GM12874 (cell line): ENCODE data around the gene DDA1.

Source experiments
- CTCF ChIP-seq: IDR thresholded peaks from 2 replicates; pipeline ENCODE4 v1.5.1; 2011; ENCODE audit warnings: low read depth, mild to moderate bottlenecking, control low read depth, low read length, moderate library complexity; ENCODE audit not compliant: insufficient read depth

Gene DDA1

GRCh38 chr19:17320435-17320834 lies 11.1 kb downstream of the DDA1 start:
- no peak for TF ChIP-seq CTCF

- TF ChIP-seq CTCF, result no peak
These were observed 12.5 kb downstream of the DDA1 start for GRCh38 chr19:17321655-17322489.

DNA sequence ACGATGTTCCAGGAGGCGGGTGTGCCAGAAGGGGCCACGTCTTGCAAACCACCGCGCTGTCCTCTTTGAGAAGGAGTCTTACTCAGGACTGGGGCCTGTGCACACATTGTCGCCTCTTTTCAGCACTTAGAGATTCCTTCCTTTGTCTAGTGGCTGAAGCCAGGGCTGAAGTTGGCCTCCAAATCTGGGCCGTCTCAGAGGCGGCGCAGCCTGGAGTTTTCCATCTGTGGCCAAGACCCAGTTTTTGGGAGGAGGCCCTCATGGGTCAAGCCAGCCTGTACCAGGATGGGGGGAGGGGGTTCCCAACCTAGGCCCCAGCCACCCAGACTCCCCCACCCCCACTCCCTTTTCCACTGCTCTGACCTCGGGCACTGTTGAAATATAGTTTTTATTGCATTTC lies 13.5 kb downstream of the DDA1 start:
- no peak for TF ChIP-seq CTCF

GRCh38 chr19:17323300-17323963 lies 14.1 kb downstream of the DDA1 start:
- TF ChIP-seq CTCF, result no peak

- TF ChIP-seq CTCF, result no peak
These were observed 14.6 kb downstream of the DDA1 start for GRCh38 chr19:17323964-17324332.

DNA sequence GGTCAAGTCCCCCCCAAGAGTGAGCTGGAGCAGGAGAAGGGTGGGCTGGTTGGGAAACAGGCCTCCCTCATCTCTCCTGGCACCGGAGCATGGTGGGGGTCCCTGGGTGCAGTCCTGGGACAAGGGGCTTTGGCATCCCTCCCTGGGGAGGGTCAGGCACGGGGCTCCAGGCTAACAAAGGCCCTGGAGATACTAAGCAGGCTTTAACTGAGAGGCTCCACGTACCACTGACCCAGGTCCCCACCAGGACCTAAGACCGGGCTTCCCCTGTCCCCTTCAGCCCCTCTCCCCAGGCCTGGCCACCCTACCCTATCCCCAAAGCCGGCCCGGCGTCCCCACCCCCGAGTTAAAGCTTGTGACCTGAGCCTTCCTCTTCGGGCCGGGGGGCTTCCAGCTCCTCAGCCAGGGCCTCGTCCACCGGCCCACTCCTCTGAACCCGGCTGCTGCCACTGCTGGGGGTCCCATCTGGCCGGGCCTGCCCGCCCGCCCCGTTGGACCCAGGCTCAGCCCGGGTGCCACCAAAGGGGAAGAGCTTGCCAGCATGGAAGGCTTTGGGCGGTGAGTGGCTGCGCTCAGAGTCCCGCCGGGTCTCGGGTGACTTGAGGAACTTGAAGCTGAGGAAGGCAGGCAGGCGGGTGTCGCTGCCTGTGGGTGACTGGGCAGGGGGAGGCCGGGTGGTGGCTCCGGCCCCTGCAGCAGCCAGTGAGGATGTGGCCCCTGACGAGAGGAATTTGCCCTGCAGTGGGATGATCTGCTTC lies 15.2 kb downstream of the DDA1 start:
- TF ChIP-seq CTCF, result no peak

DNA sequence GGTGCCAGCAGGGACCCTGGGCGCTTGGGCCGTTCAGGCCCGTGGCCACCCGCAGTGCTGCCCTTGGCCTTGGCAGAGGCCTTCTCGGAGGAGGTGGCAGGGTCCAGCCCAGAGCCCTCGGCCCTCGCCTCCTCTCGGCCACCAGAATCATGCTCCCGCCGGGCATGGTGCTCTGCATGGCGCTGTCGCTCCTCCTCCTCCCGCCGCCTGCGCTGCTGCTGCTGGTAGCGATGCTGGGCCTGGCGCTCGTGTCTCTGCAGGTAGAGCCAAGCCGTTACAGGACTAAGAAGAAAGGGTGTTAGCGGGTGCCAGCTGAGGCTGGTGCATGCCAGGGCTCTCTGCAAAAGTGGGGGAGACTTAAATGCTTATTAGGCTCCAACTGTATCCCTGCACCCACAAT lies 15.8 kb downstream of the DDA1 start:
- no peak for TF ChIP-seq CTCF
